HEK293 (cell line): ENCODE data around the gene RFX4.

ENCODE experiments used
- GLIS1 ChIP-seq: fragments of 450-650 bp; formaldehyde crosslinking; IDR thresholded peaks from 2 replicates; pipeline ENCODE4 v1.5.1; 2016; ENCODE audit warnings: missing biosample characterization, missing genetic modification characterization
- IKZF3 ChIP-seq: fragments of 450-650 bp; IDR thresholded peaks from 2 replicates; pipeline ENCODE4 v1.5.0; 2018; ENCODE audit warnings: missing biosample characterization, mild to moderate bottlenecking, missing genetic modification characterization, moderate library complexity
- MZF1 ChIP-seq: fragments of 450-650 bp; formaldehyde crosslinking; IDR thresholded peaks from 2 replicates; pipeline ENCODE4 v1.5.1; 2017; ENCODE audit warnings: missing biosample characterization, missing genetic modification characterization, borderline replicate concordance
- SCRT2 ChIP-seq: fragments of 450-650 bp; formaldehyde crosslinking; IDR thresholded peaks from 2 replicates; pipeline ENCODE4 v1.5.1; 2016; ENCODE audit warnings: missing biosample characterization, missing genetic modification characterization
- WT1 ChIP-seq: fragments of 450-650 bp; formaldehyde crosslinking; IDR thresholded peaks from 2 replicates; pipeline ENCODE4 v1.5.1; 2016; ENCODE audit warnings: missing biosample characterization, missing genetic modification characterization
- ZBTB8A ChIP-seq: fragments of 450-650 bp; formaldehyde crosslinking; IDR thresholded peaks from 2 replicates; pipeline ENCODE4 v1.5.1; 2016; ENCODE audit warnings: missing biosample characterization, missing genetic modification characterization
- ZFP37 ChIP-seq: fragments of 450-650 bp; formaldehyde crosslinking; IDR thresholded peaks from 2 replicates; pipeline ENCODE4 v1.5.1; 2016; ENCODE audit warnings: missing biosample characterization, missing genetic modification characterization
- ZNF114 ChIP-seq: fragments of 450-650 bp; formaldehyde crosslinking; IDR thresholded peaks from 2 replicates; pipeline ENCODE4 v1.5.0; 2017; ENCODE audit warnings: missing biosample characterization, missing genetic modification characterization
- ZNF140 ChIP-seq: fragments of 450-650 bp; formaldehyde crosslinking; IDR thresholded peaks from 2 replicates; pipeline ENCODE4 v1.5.1; 2016; ENCODE audit warnings: missing biosample characterization, missing genetic modification characterization
- ZNF157 ChIP-seq: fragments of 450-650 bp; formaldehyde crosslinking; IDR thresholded peaks from 2 replicates; pipeline ENCODE4 v1.5.1; 2016; ENCODE audit warnings: missing biosample characterization, missing genetic modification characterization
- ZNF2 ChIP-seq: fragments of 450-650 bp; formaldehyde crosslinking; IDR thresholded peaks from 2 replicates; pipeline ENCODE4 v1.5.1; 2016; ENCODE audit warnings: missing biosample characterization, missing genetic modification characterization
- ZNF335 ChIP-seq: fragments of 450-650 bp; formaldehyde crosslinking; conservative IDR thresholded peaks from 2 replicates; pipeline ENCODE4 v1.5.1; 2016; ENCODE audit warnings: missing biosample characterization, missing genetic modification characterization
- ZNF510 ChIP-seq: fragments of 450-650 bp; formaldehyde crosslinking; IDR thresholded peaks from 2 replicates; pipeline ENCODE4 v1.5.1; 2018; ENCODE audit warnings: mild to moderate bottlenecking, missing genetic modification characterization, missing biosample characterization; ENCODE audit not compliant: insufficient replicate concordance
- ZNF548 ChIP-seq: fragments of 450-650 bp; formaldehyde crosslinking; IDR thresholded peaks from 2 replicates; pipeline ENCODE4 v1.5.1; 2016; ENCODE audit warnings: missing biosample characterization, missing genetic modification characterization
- ZNF558 ChIP-seq: fragments of 450-650 bp; formaldehyde crosslinking; IDR thresholded peaks from 2 replicates; pipeline ENCODE4 v1.5.1; 2016; ENCODE audit warnings: missing biosample characterization, missing genetic modification characterization
- ZNF560 ChIP-seq: fragments of 450-650 bp; formaldehyde crosslinking; IDR thresholded peaks from 2 replicates; pipeline ENCODE4 v1.5.1; 2017; ENCODE audit warnings: missing biosample characterization, missing genetic modification characterization, borderline replicate concordance
- ZNF571 ChIP-seq: fragments of 450-650 bp; formaldehyde crosslinking; IDR thresholded peaks from 2 replicates; pipeline ENCODE4 v1.5.0; 2017; ENCODE audit warnings: missing biosample characterization, missing genetic modification characterization
- ZSCAN30 ChIP-seq: fragments of 450-650 bp; IDR thresholded peaks from 2 replicates; pipeline ENCODE4 v1.5.1; 2018; ENCODE audit warnings: missing biosample characterization, mild to moderate bottlenecking, missing genetic modification characterization, moderate library complexity
- TF ChIP-seq, protein P1 (sequence below): sonication (generic); formaldehyde crosslinking; IDR thresholded peaks from 2 replicates; pipeline ENCODE4 v1.8.1; 2022; ENCODE audit warnings: mild to moderate bottlenecking, moderate library complexity, missing genetic modification reagents
- TF ChIP-seq, protein P2 (sequence below): fragments of 450-650 bp; formaldehyde crosslinking; IDR thresholded peaks from 2 replicates; pipeline ENCODE4 v1.5.1; 2016; ENCODE audit warnings: missing biosample characterization, missing genetic modification characterization
- TF ChIP-seq, protein P3 (sequence below): fragments of 450-650 bp; IDR thresholded peaks from 2 replicates; pipeline ENCODE4 v1.5.1; 2018; ENCODE audit warnings: missing biosample characterization, mild to moderate bottlenecking, missing genetic modification characterization
- TF ChIP-seq, protein P4 (sequence below): fragments of 450-650 bp; formaldehyde crosslinking; IDR thresholded peaks from 2 replicates; pipeline ENCODE4 v1.5.1; 2016; ENCODE audit warnings: missing biosample characterization, missing genetic modification characterization

Gene RFX4

DNA sequence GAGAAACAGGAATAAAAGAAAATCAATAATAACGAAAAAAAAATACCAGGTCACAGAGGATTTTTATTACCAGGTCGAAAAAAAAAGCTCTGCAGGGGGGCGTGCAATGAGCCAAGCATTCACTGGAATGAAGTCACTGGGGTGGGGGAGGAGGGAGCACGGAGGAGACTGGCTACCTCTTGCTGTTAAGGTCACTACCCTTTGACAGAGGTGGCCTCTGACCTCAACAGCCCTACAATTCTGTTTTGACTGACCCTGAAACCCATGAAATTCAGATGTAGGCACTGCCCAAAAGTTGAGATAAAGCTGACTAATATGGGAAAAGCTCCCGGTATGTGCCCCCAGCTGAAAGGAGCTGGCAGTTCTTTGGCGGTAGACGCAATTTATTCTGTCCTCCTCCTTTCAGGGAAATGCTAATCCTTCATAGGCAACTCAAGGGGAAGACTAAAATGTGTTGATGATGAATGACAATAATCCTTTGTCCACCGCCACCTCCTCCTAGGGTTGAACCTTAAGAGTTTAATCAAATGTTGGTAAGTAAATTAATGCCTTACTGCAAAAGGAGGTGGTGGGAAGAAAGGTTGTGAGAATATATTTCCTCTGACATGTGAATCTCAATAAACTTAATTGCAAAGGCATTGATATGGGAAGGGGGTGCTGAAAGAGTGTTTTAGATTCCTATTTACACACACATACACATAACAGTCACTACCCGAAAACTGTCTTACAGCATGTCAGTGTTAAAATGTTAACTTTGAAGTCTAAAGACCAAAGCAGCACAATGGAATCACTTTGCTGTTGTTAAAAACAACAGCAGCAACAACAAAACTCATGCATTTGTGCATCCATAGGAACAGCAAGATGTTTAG lies 185.4 kb downstream of the RFX4 start (continued):
- TF ChIP-seq ZNF157 (tag by site-specific recombination) = no peak
- no peak for TF ChIP-seq SCRT2 (tag by site-specific recombination)
- no peak for TF ChIP-seq WT1 (tag by site-specific recombination)
- no peak for TF ChIP-seq ZNF571 (tag by site-specific recombination)
- TF ChIP-seq ZFP37 (tag by site-specific recombination) = no peak
- TF ChIP-seq IKZF3 (tag by site-specific recombination) = peak; percentile 43
- TF ChIP-seq ZNF335 = no peak; the same call in 1 of the 2 replicates
- no peak for TF ChIP-seq ZNF548 (tag by site-specific recombination)
- TF ChIP-seq, protein P1, sequence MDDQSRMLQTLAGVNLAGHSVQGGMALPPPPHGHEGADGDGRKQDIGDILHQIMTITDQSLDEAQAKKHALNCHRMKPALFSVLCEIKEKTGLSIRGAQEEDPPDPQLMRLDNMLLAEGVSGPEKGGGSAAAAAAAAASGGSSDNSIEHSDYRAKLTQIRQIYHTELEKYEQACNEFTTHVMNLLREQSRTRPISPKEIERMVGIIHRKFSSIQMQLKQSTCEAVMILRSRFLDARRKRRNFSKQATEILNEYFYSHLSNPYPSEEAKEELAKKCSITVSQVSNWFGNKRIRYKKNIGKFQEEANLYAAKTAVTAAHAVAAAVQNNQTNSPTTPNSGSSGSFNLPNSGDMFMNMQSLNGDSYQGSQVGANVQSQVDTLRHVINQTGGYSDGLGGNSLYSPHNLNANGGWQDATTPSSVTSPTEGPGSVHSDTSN (CRISPR knock-in tag) = no peak
- TF ChIP-seq, protein P2, sequence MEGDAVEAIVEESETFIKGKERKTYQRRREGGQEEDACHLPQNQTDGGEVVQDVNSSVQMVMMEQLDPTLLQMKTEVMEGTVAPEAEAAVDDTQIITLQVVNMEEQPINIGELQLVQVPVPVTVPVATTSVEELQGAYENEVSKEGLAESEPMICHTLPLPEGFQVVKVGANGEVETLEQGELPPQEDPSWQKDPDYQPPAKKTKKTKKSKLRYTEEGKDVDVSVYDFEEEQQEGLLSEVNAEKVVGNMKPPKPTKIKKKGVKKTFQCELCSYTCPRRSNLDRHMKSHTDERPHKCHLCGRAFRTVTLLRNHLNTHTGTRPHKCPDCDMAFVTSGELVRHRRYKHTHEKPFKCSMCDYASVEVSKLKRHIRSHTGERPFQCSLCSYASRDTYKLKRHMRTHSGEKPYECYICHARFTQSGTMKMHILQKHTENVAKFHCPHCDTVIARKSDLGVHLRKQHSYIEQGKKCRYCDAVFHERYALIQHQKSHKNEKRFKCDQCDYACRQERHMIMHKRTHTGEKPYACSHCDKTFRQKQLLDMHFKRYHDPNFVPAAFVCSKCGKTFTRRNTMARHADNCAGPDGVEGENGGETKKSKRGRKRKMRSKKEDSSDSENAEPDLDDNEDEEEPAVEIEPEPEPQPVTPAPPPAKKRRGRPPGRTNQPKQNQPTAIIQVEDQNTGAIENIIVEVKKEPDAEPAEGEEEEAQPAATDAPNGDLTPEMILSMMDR (tag by site-specific recombination) = no peak
- no peak for TF ChIP-seq ZNF114
- TF ChIP-seq GLIS1 = peak; percentile 96
- TF ChIP-seq ZSCAN30 = peak; percentile 37; the same call in 1 of the 2 replicates
- no peak for TF ChIP-seq ZNF560 (tag by site-specific recombination)
- peak; percentile 44; the same call in 1 of the 2 replicates for TF ChIP-seq MZF1
- no peak for TF ChIP-seq ZNF510 (tag by site-specific recombination)
- TF ChIP-seq, protein P3, sequence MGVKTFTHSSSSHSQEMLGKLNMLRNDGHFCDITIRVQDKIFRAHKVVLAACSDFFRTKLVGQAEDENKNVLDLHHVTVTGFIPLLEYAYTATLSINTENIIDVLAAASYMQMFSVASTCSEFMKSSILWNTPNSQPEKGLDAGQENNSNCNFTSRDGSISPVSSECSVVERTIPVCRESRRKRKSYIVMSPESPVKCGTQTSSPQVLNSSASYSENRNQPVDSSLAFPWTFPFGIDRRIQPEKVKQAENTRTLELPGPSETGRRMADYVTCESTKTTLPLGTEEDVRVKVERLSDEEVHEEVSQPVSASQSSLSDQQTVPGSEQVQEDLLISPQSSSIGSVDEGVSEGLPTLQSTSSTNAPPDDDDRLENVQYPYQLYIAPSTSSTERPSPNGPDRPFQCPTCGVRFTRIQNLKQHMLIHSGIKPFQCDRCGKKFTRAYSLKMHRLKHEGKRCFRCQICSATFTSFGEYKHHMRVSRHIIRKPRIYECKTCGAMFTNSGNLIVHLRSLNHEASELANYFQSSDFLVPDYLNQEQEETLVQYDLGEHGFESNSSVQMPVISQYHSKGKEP (tag by site-specific recombination) = peak; percentile 26; the same call in 1 of the 2 replicates
- TF ChIP-seq ZBTB8A (tag by site-specific recombination) = no peak
- no peak for TF ChIP-seq ZNF140 (tag by site-specific recombination)
- TF ChIP-seq ZNF2 (tag by site-specific recombination) = peak; percentile 24; the same call in 1 of the 2 replicates
- TF ChIP-seq ZNF558 (tag by site-specific recombination) = 0 out of 2 replicates have a peak, but pooled peaks have one; percentile 10
- TF ChIP-seq, protein P4, sequence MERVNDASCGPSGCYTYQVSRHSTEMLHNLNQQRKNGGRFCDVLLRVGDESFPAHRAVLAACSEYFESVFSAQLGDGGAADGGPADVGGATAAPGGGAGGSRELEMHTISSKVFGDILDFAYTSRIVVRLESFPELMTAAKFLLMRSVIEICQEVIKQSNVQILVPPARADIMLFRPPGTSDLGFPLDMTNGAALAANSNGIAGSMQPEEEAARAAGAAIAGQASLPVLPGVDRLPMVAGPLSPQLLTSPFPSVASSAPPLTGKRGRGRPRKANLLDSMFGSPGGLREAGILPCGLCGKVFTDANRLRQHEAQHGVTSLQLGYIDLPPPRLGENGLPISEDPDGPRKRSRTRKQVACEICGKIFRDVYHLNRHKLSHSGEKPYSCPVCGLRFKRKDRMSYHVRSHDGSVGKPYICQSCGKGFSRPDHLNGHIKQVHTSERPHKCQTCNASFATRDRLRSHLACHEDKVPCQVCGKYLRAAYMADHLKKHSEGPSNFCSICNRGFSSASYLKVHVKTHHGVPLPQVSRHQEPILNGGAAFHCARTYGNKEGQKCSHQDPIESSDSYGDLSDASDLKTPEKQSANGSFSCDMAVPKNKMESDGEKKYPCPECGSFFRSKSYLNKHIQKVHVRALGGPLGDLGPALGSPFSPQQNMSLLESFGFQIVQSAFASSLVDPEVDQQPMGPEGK = peak; percentile 39; the same call in 1 of the 2 replicates
